Duodenal mucosa (tissue), 2 donors: ENCODE data around the gene FBXL7.

ENCODE experiments used
- H3K27ac ChIP-seq: one replicate; pipeline ENCODE4 v1.7.0; 2013; ENCODE audit warnings: low read depth, low read length
- H3K27me3 ChIP-seq, 2 donors: one replicate each; pipeline ENCODE4 v1.7.0; 2013; ENCODE audit warnings: low read length in 2 of 2, control low read depth in 1 of 2; ENCODE audit not compliant: insufficient read depth in 2 of 2, control insufficient read depth in 1 of 2
- H3K36me3 ChIP-seq, 2 donors: one replicate each; pipeline ENCODE4 v1.7.0; 2013; ENCODE audit warnings: low read length in 2 of 2, control low read depth in 1 of 2; ENCODE audit not compliant: insufficient read depth in 2 of 2, control insufficient read depth in 1 of 2
- H3K4me1 ChIP-seq, 2 donors: one replicate each; pipeline ENCODE4 v1.7.0; 2013; ENCODE audit warnings: low read length in 2 of 2, control low read depth in 1 of 2; ENCODE audit not compliant: insufficient read depth in 2 of 2, control insufficient read depth in 1 of 2
- H3K4me3 ChIP-seq, 2 donors: one replicate each; pipeline ENCODE4 v1.7.0; 2013; ENCODE audit warnings: low read length in 2 of 2, low read depth in 1 of 2
- H3K9ac ChIP-seq, 2 donors: one replicate each; pipeline ENCODE4 v1.7.0; 2013; ENCODE audit warnings: low read length in 2 of 2, low read depth in 1 of 2
- H3K9me3 ChIP-seq, 2 donors: one replicate each; pipeline ENCODE4 v1.7.0; 2013; ENCODE audit warnings: low read length in 2 of 2, control low read depth in 1 of 2; ENCODE audit not compliant: control insufficient read depth in 1 of 2

FBXL7 gene

GRCh38 chr5:15499528-15500324 lies at the start of gene FBXL7:
FBXL7 (plus strand) TSS chr5:15500180.
- Histone ChIP-seq H3K9ac (peak within 1 kb of the TSS; percentile 34 to 42), H3K27me3 (peaks cover 3 to 9% of the 10 kb centered on the region in 2 donors), H3K27ac (peak within 1 kb of the TSS; percentile 20), H3K4me3 (peak within 1 kb of the TSS; percentile 65 to 71), H3K4me1 (no peaks in the 10 kb centered on the region), H3K9me3 (no peaks in the 10 kb centered on the region), H3K36me3 (no peaks in the 10 kb centered on the region)

- Histone ChIP-seq H3K4me3 (no peak overlapping the region), H3K27ac (no peak overlapping the region), H3K27me3 (no peaks in the 10 kb centered on the region), H3K9ac (no peak overlapping the region), H3K36me3 (no peaks in the 10 kb centered on the region), H3K9me3 (peaks cover 0 to 4% of the 10 kb centered on the region in 2 donors), H3K4me1 (no peaks in the 10 kb centered on the region)
Observed at GRCh38 chr5:15450473-15450872, 49.5 kb upstream of the FBXL7 start.

- H3K4me1 ChIP-seq, result no peaks in the 10 kb centered on the region
- H3K4me3 ChIP-seq, result no peak overlapping the region
- H3K9ac ChIP-seq, result no peak overlapping the region
- peaks cover 0 to 4% of the 10 kb centered on the region in 2 donors for H3K9me3 ChIP-seq
- no peaks in the 10 kb centered on the region for H3K36me3 ChIP-seq
- no peak overlapping the region for H3K27ac ChIP-seq
- no peaks in the 10 kb centered on the region for H3K27me3 ChIP-seq
Observed at GRCh38 chr5:15450949-15451348, 49.0 kb upstream of the FBXL7 start.

GRCh38 chr5:15452030-15452429 lies 48.0 kb upstream of the FBXL7 start:
- H3K9me3 ChIP-seq, result peaks cover 0 to 6% of the 10 kb centered on the region in 2 donors
- H3K27ac ChIP-seq, result no peak overlapping the region
- no peaks in the 10 kb centered on the region for H3K36me3 ChIP-seq
- H3K4me3 ChIP-seq, result no peak overlapping the region
- H3K9ac ChIP-seq, result no peak overlapping the region
- H3K27me3 ChIP-seq, result no peaks in the 10 kb centered on the region
- H3K4me1 ChIP-seq, result no peaks in the 10 kb centered on the region

GRCh38 chr5:15452781-15453180 lies 47.2 kb upstream of the FBXL7 start:
- Histone ChIP-seq H3K36me3 (no peaks in the 10 kb centered on the region), H3K27me3 (no peaks in the 10 kb centered on the region), H3K4me3 (no peak overlapping the region), H3K9ac (no peak overlapping the region), H3K27ac (no peak overlapping the region), H3K9me3 (peaks cover 0 to 6% of the 10 kb centered on the region in 2 donors), H3K4me1 (no peaks in the 10 kb centered on the region)

GRCh38 chr5:15459200-15459599 lies 40.8 kb upstream of the FBXL7 start:
- H3K9ac ChIP-seq, result no peak overlapping the region
- H3K4me1 ChIP-seq, result no peaks in the 10 kb centered on the region
- no peaks in the 10 kb centered on the region for H3K36me3 ChIP-seq
- H3K27me3 ChIP-seq, result no peaks in the 10 kb centered on the region
- no peak overlapping the region for H3K27ac ChIP-seq
- no peak overlapping the region for H3K4me3 ChIP-seq
- H3K9me3 ChIP-seq, result peaks cover 0 to 8% of the 10 kb centered on the region in 2 donors

GRCh38 chr5:15463231-15463980 lies 36.6 kb upstream of the FBXL7 start:
- Histone ChIP-seq H3K27ac (no peak overlapping the region), H3K9me3 (peaks cover 0 to 5% of the 10 kb centered on the region in 2 donors), H3K36me3 (no peaks in the 10 kb centered on the region), H3K27me3 (no peaks in the 10 kb centered on the region), H3K4me1 (no peaks in the 10 kb centered on the region), H3K9ac (no peak overlapping the region), H3K4me3 (no peak overlapping the region)

GRCh38 chr5:15472116-15472515 lies 27.9 kb upstream of the FBXL7 start:
- no peaks in the 10 kb centered on the region for H3K4me1 ChIP-seq
- H3K9ac ChIP-seq, result no peak overlapping the region
- no peaks in the 10 kb centered on the region for H3K36me3 ChIP-seq
- H3K27me3 ChIP-seq, result no peaks in the 10 kb centered on the region
- H3K27ac ChIP-seq, result no peak overlapping the region
- H3K4me3 ChIP-seq, result no peak overlapping the region
- peaks cover 0 to 2% of the 10 kb centered on the region in 2 donors for H3K9me3 ChIP-seq

GRCh38 chr5:15474143-15474719 lies 25.7 kb upstream of the FBXL7 start:
- H3K4me1 ChIP-seq, result no peaks in the 10 kb centered on the region
- H3K27ac ChIP-seq, result no peak overlapping the region

GRCh38 chr5:15475367-15475766 lies 24.6 kb upstream of the FBXL7 start:
- no peaks in the 10 kb centered on the region for H3K36me3 ChIP-seq
- no peaks in the 10 kb centered on the region for H3K9me3 ChIP-seq
- no peak overlapping the region for H3K27ac ChIP-seq
- no peak overlapping the region for H3K9ac ChIP-seq
- no peaks in the 10 kb centered on the region for H3K27me3 ChIP-seq
- H3K4me1 ChIP-seq, result no peaks in the 10 kb centered on the region
- no peak overlapping the region for H3K4me3 ChIP-seq

More at GRCh38 chr5:15474143-15474719, 25.7 kb upstream of the FBXL7 start:
- H3K9ac ChIP-seq, result no peak overlapping the region
- peaks cover 0 to 2% of the 10 kb centered on the region in 2 donors for H3K9me3 ChIP-seq
- H3K27me3 ChIP-seq, result no peaks in the 10 kb centered on the region
- H3K4me3 ChIP-seq, result no peak overlapping the region
- H3K36me3 ChIP-seq, result no peaks in the 10 kb centered on the region
